ENCODE data around the gene APLN.

APLN gene

GRCh38 chrX:129618997-129619396, 35.8 kb downstream of the APLN start:
- no peak overlapping the region for H3K4me3 ChIP-seq (ENCODE audit: low read length)
- DNase-seq (ENCODE audit: low read depth) = no peak
- no peak for TF ChIP-seq CTCF (IDR thresholded peaks at IDR 0.05; ENCODE audit: insufficient read depth, low read depth, low read length, missing control alignments)

- DNase-seq (ENCODE audit: low read depth) = no peak
These were observed 37.3 kb downstream of the APLN start for GRCh38 chrX:129617420-129617819.

GRCh38 chrX:129614481-129615255, 40.1 kb downstream of the APLN start:
- no peak for TF ChIP-seq CTCF (IDR thresholded peaks at IDR 0.05; ENCODE audit: insufficient read depth, low read depth, low read length, missing control alignments)
- no peak for DNase-seq (ENCODE audit: low read depth)
- H3K4me3 ChIP-seq (ENCODE audit: low read length) = no peak overlapping the region

More at GRCh38 chrX:129617420-129617819, 37.3 kb downstream of the APLN start:
- H3K4me3 ChIP-seq (ENCODE audit: low read length) = no peak overlapping the region
- TF ChIP-seq CTCF (IDR thresholded peaks at IDR 0.05; ENCODE audit: insufficient read depth, low read depth, low read length, missing control alignments) = no peak

- DNase-seq (ENCODE audit: low read depth) = peak; percentile 62
- no peak for TF ChIP-seq CTCF (IDR thresholded peaks at IDR 0.05; ENCODE audit: insufficient read depth, low read depth, low read length, missing control alignments)
- no peak overlapping the region for H3K4me3 ChIP-seq (ENCODE audit: low read length)
These were observed 41.2 kb downstream of the APLN start for GRCh38 chrX:129613596-129613995.

- DNase-seq (ENCODE audit: low read depth) = no peak
- TF ChIP-seq CTCF (IDR thresholded peaks at IDR 0.05; ENCODE audit: insufficient read depth, low read depth, low read length, missing control alignments) = no peak
- H3K4me3 ChIP-seq (ENCODE audit: low read length) = no peak overlapping the region
These were observed 42.4 kb downstream of the APLN start for GRCh38 chrX:129612396-129612795.

GRCh38 chrX:129609395-129609794, 45.4 kb downstream of the APLN start:
- no peak for TF ChIP-seq CTCF (IDR thresholded peaks at IDR 0.05; ENCODE audit: insufficient read depth, low read depth, low read length, missing control alignments)
- no peak for DNase-seq (ENCODE audit: low read depth)
- H3K4me3 ChIP-seq (ENCODE audit: low read length) = no peak overlapping the region

GRCh38 chrX:129608496-129608895, 46.3 kb downstream of the APLN start:
- TF ChIP-seq CTCF (IDR thresholded peaks at IDR 0.05; ENCODE audit: insufficient read depth, low read depth, low read length, missing control alignments) = no peak
- no peak for DNase-seq (ENCODE audit: low read depth)
- H3K4me3 ChIP-seq (ENCODE audit: low read length) = no peak overlapping the region

All from epithelial cell of esophagus (primary cell).